IPS-11a (cell line): ENCODE results near the gene SDK2.

Experiments
- H3K4me3 ChIP-seq: one replicate; pipeline ENCODE4 v1.5.1; 2013; ENCODE audit warnings: low read depth, low read length, control low read depth

SDK2 gene, protein sequence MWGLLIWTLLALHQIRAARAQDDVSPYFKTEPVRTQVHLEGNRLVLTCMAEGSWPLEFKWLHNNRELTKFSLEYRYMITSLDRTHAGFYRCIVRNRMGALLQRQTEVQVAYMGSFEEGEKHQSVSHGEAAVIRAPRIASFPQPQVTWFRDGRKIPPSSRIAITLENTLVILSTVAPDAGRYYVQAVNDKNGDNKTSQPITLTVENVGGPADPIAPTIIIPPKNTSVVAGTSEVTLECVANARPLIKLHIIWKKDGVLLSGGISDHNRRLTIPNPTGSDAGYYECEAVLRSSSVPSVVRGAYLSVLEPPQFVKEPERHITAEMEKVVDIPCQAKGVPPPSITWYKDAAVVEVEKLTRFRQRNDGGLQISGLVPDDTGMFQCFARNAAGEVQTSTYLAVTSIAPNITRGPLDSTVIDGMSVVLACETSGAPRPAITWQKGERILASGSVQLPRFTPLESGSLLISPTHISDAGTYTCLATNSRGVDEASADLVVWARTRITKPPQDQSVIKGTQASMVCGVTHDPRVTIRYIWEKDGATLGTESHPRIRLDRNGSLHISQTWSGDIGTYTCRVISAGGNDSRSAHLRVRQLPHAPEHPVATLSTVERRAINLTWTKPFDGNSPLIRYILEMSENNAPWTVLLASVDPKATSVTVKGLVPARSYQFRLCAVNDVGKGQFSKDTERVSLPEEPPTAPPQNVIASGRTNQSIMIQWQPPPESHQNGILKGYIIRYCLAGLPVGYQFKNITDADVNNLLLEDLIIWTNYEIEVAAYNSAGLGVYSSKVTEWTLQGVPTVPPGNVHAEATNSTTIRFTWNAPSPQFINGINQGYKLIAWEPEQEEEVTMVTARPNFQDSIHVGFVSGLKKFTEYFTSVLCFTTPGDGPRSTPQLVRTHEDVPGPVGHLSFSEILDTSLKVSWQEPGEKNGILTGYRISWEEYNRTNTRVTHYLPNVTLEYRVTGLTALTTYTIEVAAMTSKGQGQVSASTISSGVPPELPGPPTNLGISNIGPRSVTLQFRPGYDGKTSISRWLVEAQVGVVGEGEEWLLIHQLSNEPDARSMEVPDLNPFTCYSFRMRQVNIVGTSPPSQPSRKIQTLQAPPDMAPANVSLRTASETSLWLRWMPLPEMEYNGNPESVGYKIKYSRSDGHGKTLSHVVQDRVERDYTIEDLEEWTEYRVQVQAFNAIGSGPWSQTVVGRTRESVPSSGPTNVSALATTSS (N-terminal part only)

DNA sequence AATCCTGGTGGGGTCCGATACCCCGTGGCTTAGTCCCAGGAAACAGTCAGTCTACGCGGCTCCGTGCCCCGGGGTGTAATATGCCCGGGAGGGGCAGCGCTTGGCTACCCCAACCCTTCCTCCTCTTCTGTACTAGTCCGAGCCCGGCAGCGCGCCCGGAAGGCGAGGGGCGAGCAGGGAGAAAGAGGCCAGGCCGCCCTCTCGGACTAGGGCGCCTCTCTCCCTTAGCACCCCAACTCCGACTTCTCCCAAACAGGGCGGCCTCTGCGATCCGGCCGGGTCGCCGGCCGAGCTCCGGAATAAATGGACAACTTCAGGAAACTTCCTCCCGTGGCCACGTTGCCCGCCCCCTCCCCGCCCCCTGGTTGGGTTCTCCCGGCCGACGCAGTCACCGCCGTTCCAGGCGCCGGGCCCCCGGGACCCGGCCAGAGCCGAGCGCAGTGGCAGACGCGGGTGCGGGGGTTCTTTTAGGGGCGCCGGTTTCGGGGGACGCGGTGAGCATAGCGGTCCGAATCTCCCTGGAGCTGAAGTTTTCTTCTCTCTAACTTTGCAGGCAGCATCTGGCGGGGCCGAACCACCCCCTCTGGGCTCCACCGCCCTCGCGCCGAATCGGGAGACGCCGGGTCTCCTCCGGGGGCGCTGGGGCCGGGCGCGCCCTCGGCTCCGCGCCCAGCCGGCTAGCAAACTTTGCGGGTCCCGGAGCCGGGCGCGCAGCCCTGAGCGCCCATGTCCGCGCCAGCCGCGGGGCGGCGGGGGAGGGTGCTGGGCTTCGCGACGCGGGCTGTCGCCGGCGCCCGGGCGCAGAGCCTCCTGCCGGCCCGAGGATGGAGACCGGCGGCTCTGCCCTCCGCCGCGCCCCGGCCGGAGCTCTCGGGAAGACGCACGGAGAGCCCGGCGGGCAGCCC, at the start of gene SDK2:
TSS of gene SDK2 (minus strand) at position 301 of the 905 bp plus-strand sequence. CDS start 357 bp downstream, outside the sequence.
- peak within 1 kb of the TSS; percentile 56 for H3K4me3 ChIP-seq

DNA sequence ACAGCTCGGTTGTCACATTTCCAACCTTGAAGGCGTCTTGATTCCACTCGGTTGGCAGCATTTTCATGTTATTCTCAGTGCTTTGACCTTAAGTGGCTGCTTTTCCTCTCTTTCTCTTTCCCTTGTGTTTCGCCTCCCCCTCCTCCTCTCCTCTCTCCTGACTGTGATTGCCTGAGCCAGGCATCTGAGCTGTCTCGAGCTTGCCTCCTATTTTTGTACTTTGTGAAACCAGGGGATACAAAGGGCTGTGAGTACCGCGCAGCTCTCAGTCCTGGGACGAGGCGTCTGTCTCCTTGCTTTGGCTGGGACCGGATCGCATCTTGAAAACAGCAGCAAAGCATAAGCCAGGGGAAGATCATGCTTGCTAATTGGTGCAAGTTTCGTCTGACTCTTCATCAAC, 48.8 kb upstream of the SDK2 start:
- no peak overlapping the region for H3K4me3 ChIP-seq

DNA sequence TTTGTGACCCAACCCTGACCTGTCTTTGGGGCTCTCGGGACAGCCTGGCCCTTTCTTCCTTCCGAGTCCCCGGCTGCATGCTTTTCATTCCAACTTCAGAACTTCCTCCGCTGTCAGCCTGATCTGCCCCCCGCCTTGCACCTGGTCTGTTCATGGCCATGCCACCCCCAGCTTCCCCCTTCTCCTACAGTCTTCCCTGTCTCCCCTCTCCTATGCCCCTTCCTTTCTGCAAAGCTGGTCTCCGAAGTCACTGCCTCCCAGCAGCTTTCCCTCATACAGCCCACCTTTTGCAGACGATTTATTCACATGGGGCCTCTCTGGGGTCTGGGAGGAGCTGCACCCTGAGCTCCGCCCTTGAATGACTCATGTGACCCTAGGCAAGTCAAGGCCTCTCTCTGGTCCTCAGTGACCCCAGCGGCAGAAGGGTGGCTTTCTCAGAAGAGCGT, 47.1 kb upstream of the SDK2 start:
- no peak overlapping the region for H3K4me3 ChIP-seq

DNA sequence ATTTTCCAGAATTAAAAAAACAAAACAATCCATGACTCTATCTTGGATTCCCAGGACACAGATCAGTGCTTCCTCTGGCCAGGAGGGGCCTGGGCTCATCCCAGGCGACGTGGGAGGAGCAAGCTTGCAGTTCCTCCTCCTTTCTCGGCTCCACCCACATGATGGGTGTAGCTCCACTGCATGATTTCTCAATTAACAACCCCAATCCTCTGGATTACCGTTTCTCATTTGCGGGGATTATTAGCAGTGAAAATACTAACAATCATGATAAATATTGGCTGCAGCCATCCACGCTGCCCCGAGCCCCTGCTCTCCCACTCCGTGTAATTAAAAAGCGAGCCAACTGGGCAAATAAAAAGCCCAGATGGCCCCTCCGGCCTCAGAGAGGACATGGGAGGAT, 46.4 kb upstream of the SDK2 start:
- no peak overlapping the region for H3K4me3 ChIP-seq

DNA sequence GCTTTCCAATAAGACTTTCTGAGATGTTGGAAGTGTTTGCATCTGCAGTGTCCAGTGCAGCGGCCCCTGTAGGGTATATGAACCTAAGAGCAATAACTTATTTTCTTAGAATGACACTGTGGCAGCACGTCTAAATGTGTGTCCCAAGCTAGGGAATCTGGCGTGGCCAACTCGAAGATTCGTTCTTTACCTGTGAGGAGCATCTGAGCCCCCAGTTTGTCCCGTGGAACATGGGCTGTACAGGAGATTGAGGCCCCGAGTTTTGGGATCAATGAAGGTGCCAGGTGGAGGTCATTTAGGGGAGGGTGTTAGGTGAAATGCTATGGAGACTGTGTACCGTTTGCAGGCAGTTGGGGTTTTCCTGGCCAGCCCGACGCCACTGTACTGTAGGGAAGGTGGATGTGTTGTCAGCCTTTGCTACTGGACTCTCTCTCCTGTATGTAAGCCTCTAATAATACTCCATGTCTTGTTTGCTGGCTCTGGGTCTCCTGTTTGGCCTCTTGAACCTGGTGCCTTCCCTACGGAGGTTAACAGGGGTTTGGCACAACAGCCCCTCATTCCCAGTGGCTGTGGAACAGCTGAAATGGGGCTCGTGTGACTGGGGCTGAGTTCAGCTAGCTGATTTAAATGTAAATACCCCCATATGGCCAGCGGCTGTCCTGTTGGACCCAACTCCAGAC, 45.5 kb upstream of the SDK2 start:
- no peak overlapping the region for H3K4me3 ChIP-seq

DNA sequence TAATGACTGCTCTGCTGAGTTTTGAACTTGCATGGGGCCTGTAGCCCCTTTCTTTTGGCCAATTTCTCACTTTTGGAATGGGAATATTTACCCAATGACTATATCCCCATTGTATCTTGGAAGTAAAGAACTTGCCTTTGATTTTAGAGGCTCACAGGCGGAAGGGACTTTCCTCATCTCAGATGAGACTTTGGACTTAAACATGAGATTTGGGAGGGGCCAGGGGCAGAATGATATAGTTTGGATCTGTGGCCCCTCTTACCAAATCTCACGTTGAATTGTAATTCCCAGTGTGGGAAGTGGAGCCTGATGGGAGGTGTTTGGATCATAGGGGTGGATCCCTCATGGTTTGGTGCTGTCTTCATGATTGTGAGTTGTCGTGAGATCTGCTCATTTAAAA, 42.7 kb upstream of the SDK2 start:
- H3K4me3 ChIP-seq: no peak overlapping the region

DNA sequence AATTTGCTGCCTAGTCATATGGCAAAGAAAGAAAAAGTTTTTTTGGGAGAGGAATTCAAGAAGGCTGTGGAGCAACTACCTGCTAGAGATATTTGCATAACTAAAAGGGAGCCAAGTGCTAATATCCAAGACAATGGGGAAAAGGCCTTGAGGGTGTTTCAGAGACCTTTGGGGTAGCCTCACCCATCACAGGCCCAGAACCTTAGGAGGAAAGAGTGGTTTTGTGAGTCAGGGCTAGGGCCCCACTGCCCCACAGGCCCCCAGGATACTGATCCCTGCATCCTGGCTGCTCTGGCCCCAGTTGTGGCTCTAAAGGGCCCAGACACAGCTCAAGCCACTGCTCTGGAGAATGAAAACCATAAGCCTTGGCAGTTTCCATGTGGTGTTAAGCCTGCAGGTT, 41.9 kb upstream of the SDK2 start:
- H3K4me3 ChIP-seq: no peak overlapping the region

DNA sequence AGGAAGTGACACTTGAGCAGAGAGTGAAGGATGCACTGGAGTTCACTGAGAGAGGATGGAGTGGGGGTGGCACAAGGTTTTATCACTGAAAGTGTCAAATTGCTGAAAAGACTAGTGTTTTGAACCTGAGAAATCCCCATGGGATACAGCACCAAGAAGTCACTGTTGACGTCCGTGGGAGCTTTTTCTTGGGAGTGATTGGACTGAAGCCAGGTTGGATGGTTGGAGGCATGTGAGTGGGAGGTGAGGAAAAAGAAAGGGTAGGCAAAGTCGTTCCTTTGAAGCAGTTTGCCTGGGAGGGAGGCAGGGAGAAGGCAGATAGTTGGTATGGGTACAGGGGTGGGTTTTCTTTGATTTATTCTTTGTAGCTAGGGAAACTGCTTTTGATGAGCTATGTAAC, 39.9 kb upstream of the SDK2 start:
- no peak overlapping the region for H3K4me3 ChIP-seq

DNA sequence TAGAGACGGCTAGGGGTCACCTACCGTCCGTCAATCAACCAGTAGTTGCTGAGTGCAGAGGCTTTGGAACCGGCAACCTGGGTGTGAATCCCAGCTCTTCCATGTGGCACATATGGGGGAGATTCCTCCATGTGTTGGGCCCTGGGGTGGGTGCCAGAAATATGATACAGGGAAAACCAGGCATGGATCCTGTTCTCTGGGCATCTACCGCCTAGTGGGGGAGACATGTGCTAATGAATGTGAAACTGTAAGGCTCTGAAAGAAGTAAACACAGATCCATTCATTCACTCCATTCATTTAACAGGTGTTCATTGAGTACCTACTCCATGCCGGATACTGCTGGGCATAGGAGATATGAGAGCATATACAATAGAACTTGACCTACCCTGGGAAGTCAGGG, 39.5 kb upstream of the SDK2 start:
- H3K4me3 ChIP-seq: no peak overlapping the region

DNA sequence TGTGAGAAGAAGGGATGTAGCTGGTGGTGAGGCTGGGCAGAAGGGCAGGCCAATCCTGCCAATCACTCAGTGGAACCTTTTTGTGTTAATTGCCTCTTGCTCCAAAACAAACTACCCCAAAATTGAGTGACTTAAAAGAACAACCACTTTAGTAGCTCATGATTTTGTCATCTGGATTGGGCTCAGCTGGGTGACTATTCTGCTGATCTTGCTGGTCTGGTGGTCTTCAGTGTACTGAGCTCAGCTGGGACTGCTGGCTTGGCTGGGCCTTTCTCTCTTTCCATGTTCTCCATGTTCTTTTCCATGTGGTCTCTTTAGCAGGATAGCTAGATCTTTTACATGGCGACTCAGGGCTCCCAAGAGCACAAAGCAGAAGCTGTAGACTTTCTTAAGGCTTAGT, 37.7 kb upstream of the SDK2 start:
- H3K4me3 ChIP-seq: no peak overlapping the region

DNA sequence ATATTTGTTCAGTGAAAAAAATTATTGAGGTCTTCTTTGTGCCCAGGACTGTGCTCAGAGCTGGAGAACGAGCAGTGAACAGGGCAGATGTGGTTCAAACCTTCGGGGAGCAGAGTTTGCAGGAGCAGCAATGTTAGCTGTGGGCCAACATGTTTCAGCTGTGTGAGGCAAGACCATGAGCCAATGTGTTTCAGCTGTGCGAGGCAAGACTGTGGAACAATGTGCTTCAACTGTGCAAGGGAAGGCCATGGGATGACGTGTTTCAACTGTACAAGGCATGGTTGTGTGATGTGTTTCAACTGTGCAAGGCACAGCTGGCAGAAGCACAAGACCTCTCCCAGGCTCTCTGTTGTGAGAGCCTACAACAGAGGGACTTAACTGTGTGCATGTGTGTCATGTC, 35.2 kb upstream of the SDK2 start:
- H3K4me3 ChIP-seq: no peak overlapping the region

DNA sequence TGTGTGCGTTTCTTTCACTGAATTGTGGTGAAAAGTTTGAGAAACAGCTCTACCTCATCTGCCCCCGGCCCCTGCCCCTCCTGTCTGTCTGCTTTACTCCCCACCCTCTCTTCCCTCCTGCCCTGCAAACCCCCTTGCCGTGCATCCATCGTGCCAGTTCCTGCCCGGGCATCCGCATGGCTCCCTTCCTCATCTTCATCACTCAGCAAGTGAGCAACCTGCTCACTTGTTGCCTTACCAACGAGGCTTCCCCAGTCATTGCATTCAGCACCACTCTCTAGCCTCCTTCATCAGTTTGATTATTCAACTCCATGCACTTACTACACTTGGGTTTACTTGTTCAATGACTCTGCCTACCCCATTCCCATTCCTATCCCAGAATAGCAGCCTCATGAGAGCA, 34.8 kb upstream of the SDK2 start:
- no peak overlapping the region for H3K4me3 ChIP-seq

DNA sequence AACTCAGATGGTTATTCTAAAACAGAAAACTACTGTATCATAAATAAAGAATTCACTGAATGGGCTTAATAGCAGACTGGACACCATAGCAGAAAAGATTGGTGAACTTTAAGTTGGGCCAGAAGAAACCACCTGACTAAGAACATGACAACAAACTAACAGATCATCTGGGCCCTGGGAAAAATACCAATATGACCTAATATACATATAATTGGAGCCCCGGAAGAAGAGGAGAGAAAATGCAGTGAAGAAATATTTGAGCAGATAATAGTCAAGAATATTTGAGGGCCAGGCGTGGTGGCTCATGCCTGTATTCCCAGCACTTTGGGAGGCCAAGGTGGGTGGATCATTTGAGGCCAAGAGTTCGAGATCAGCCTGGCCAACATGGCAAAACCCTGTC, 25.5 kb upstream of the SDK2 start:
- H3K4me3 ChIP-seq: no peak overlapping the region

DNA sequence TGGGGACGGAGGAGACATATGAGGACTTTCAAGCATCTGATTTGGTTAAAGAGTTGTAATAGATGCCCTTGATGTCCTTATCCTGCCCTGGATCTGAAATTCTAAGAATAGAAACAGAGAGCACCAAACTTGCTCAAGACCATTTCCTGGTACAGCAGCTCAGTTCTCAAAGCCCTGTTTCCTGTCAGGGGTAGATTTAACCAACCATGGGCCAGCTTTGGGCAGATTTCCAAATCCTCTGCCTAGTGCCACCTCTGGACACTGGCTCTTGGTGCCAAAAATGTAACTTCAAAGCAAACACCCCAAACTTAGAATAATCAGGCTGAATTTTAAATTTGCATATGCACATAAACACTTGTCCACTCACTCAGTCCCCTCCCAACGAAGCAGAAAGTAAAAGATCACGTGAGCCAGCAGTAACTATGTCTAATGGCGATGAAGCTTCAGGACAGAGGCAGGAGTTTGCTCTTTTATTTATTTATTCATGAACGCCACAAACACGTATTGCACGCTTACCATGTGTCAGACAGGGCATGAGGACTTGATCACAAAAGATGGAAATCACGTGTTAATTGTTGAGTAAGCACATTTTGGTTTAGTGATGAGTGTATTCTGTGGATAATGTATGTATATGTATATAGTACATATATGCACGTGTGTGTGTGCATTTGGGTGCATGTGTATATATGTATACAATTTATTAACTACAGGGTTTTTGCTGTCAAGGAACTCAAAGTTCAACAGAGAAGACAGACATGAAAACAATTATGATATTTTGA, 23.1 kb upstream of the SDK2 start:
- no peak overlapping the region for H3K4me3 ChIP-seq

DNA sequence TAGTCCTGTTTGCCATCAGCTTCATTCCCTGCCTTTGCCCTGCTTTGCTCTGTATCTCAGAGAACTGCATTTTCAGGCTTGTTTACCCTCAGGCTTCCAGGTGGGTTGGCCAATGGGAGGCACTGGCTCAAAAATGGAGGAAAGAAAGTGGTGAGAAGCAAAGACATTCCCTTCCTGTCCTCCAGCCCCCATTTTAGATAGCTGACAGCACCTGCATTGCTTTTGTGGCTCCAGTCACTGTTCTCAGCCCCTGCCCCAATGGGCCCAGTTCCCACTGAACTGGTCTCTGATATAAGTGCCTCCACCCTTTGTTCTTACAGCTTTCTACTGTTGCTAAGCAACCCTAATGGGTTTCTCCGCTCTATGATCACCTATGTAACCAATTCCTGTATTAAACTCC, 19.4 kb upstream of the SDK2 start:
- H3K4me3 ChIP-seq: no peak overlapping the region

DNA sequence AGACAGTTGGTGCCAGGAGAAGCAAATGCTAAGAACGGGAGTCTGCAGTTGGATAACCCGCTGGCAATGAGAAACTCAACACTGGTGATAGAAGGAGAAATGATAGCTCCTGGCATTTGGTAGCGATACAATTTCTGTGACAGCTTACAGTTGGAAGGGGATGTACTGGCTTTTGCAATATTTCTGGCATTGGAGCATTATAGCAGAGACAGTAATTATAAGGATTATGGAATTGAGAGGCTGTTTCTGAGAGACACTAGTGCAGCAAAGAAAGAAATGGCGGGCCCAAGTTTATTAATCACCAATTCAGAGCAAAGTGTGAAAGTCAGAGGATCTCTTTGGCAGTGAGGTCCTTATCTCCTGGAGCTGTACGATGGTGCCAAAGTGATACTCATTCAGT, 16.1 kb upstream of the SDK2 start:
- no peak overlapping the region for H3K4me3 ChIP-seq

DNA sequence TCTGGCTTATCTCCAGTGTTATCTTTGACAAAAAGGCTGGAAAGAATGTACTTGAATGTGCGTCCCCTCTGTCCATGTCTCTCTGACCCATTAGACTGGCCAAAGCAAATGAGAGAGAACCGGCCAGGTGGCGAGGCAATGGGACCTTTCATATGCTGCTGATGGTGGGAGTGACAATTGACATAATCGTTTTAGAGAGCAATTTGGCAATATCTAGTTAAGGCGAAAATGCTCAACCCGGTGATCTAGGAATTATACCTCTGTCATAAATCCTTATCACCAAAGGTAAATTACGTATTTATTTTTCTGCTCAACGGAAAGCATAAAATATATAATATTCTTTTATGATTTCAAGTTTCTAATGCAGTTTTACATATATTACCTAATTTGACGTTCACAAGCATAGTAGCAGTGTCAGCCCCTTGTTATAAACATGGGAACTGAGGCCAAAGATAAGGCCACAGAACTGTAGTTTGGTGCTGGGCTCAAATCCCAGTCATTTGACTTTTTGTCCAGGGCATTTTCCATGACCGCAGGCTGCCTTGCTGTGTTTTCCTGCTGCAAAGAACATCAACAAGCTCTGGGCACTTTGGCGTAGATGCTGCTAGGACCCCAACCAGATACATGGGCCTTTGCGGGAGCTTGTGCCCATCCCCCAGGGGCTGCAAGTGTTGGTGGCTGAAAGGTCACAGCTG, 14.7 kb upstream of the SDK2 start:
- H3K4me3 ChIP-seq: no peak overlapping the region

DNA sequence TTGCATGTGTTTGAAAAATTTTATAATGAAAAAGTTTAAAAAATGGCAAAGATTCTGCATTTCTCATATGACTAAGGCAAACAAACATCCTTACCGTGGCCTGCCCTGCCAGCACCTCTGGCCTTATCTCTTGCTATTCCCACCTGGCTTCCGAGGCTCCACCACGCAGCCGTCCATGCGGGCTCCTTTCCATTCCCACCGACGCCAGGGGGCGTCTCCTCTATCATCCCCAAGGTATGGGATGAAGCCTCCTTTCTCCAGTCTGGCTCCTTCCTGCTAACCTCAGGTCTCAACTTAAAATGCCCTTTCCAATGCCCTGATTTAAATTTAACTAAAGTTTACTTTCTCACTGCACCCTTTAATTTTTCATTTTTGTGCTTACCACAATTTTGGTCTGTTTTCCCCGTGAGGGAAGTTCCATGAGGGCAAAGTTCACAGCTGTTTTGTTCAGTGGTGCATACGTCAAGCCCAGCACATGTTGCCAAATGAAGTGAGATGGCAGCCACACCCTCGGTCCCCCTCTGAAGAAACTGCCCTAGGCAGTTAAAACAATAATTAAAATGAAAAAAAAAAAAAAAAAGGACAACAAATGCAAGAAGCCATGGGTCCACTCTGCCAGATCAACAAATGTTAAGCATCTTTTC, 13.3 kb upstream of the SDK2 start:
- no peak overlapping the region for H3K4me3 ChIP-seq
